Measurements from ENCODE around the gene TBC1D22B.

DNA sequence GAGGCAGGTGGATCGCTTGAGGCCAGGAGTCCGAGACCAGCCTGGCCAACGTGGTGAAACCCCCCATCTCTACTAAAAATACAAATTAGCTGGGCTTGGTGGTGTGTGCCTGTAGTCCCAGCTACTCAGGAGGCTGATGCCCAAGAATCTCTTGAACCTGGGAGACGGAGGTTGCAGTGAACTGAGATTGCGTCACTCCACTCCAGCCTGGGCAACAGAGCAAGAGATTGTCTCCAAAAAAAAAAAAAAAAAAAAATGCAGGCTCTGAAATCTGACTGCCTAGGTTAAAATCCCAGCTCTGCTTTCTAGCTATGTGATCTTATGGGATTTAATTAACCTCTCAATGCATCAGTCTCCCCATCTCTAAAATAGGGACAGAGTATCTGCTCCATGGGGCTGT, 3.6 kb downstream of the TBC1D22B start:
- TF ChIP-seq, protein P1, sequence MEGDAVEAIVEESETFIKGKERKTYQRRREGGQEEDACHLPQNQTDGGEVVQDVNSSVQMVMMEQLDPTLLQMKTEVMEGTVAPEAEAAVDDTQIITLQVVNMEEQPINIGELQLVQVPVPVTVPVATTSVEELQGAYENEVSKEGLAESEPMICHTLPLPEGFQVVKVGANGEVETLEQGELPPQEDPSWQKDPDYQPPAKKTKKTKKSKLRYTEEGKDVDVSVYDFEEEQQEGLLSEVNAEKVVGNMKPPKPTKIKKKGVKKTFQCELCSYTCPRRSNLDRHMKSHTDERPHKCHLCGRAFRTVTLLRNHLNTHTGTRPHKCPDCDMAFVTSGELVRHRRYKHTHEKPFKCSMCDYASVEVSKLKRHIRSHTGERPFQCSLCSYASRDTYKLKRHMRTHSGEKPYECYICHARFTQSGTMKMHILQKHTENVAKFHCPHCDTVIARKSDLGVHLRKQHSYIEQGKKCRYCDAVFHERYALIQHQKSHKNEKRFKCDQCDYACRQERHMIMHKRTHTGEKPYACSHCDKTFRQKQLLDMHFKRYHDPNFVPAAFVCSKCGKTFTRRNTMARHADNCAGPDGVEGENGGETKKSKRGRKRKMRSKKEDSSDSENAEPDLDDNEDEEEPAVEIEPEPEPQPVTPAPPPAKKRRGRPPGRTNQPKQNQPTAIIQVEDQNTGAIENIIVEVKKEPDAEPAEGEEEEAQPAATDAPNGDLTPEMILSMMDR (IDR thresholded peaks at IDR 0.05): no peak
- no peak for TF ChIP-seq POLR2A (IDR thresholded peaks at IDR 0.05)
